Mesothelial cell of epicardium (in vitro differentiated cells): ENCODE data around the gene NPM1. TPM values are rescaled to one million over a fixed set of nuclear protein-coding genes. Genes with fewer than 3 reads are reported as not detected.
A peak's percentile ranks its signal among the peaks of the same experiment; 100 is the strongest.

Experiments
- DNase-seq, 2 experiments: peaks; one replicate each; pipeline ENCODE4 v3.0.0; 2021; ENCODE audit warnings: low spot score in 2 of 2; ENCODE audit not compliant: unreplicated experiment in 2 of 2
- H3K27ac Mint-ChIP-seq: 2 replicates; pipeline ENCODE4 v1.8.0; 2021; ENCODE audit warnings: mixed read lengths
- H3K27me3 Mint-ChIP-seq: 2 replicates; pipeline ENCODE4 v1.8.0; 2021; ENCODE audit warnings: low read depth, mixed read lengths
- H3K36me3 Mint-ChIP-seq: 2 replicates; pipeline ENCODE4 v1.8.0; 2021; ENCODE audit warnings: mixed read lengths
- H3K4me1 Mint-ChIP-seq: 2 replicates; pipeline ENCODE4 v1.8.0; 2021; ENCODE audit warnings: mixed read lengths
- H3K4me3 Mint-ChIP-seq: 2 replicates; pipeline ENCODE4 v1.8.0; 2021; ENCODE audit warnings: mild to moderate bottlenecking, moderate library complexity, mixed read lengths
- H3K9me3 Mint-ChIP-seq: 2 replicates; pipeline ENCODE4 v1.8.0; 2021; ENCODE audit warnings: mixed read lengths
- total RNA-seq: library from RNA; stranded (reverse); gene quantifications from 3 replicates; pipeline ENCODE4 v1.2.1, GENCODE V29; 2021
- TF ChIP-seq, protein P1 (sequence below): fragments of 200-600 bp; sonication (generic); IDR thresholded peaks from one replicate; pipeline ENCODE4 v1.5.0; 2021; ENCODE audit warnings: antibody characterized with exemption; ENCODE audit not compliant: unreplicated experiment

The NPM1 gene
- total RNA-seq, 1 donor from 2014 or later, result 1,674 TPM

DNA sequence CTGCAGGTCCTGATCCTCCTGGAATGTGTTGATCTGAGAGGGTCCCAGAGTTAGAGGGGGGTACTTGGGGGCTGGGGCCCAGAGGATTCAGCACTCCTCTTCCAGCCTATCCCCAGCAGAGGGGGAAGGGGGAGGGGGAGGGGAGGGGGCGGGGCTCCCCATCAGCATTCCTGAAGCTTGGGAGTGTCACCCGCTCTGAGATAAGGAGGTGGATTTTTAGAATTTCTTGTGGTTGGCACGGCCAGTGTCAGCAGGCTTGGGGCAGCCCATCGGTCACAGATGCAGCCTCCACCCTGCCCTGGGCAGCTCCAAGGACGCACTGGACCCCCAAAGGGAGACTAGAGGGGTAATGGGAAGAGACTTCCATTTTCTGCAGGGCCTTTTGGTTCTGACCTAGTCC, 37.1 kb downstream of the NPM1 start:
- H3K4me3 Mint-ChIP-seq, result no peak overlapping the region
- H3K36me3 Mint-ChIP-seq, result no peaks in the 10 kb centered on the region
- no peaks in the 10 kb centered on the region for H3K9me3 Mint-ChIP-seq
- TF ChIP-seq, protein P1, sequence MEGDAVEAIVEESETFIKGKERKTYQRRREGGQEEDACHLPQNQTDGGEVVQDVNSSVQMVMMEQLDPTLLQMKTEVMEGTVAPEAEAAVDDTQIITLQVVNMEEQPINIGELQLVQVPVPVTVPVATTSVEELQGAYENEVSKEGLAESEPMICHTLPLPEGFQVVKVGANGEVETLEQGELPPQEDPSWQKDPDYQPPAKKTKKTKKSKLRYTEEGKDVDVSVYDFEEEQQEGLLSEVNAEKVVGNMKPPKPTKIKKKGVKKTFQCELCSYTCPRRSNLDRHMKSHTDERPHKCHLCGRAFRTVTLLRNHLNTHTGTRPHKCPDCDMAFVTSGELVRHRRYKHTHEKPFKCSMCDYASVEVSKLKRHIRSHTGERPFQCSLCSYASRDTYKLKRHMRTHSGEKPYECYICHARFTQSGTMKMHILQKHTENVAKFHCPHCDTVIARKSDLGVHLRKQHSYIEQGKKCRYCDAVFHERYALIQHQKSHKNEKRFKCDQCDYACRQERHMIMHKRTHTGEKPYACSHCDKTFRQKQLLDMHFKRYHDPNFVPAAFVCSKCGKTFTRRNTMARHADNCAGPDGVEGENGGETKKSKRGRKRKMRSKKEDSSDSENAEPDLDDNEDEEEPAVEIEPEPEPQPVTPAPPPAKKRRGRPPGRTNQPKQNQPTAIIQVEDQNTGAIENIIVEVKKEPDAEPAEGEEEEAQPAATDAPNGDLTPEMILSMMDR, result no peak
- peaks cover 48% of the 10 kb centered on the region for H3K4me1 Mint-ChIP-seq
- H3K27ac Mint-ChIP-seq, result peak overlapping the region; percentile 89
- H3K27me3 Mint-ChIP-seq, result peaks cover 27% of the 10 kb centered on the region
- DNase-seq, result no peak

DNA sequence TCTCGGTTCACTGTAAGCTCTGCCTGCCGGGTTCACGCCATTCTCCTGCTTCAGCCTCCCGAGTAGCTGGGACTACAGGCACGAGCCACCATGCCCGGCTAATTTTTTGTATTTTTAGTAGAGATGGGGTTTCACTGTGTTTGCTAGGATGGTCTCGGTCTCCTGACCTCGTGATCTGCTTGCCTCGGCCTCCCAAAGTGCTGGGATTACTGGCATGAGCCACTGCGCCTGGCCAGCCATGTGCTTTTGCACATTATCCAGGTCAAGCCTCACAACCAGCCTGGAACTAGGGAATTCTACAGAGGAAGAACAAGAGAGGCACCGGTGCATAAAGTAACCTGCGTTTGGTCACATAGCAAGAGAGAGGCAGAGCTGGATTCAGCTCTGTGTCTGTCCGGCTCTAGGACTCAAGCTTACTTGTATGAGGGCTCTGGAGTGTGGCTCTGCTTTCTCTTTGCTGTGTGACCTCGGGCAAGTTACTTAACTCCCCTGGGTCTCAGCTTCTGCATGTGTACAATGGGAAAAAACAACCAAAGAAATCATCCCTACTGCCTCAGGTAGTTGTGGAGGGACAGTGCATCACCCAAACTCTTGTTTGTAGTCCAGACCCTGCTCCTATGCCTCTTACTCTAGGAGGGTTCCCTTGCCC, 38.1 kb downstream of the NPM1 start:
- Mint-ChIP-seq H3K4me3 (no peak overlapping the region), H3K36me3 (no peaks in the 10 kb centered on the region), H3K4me1 (peaks cover 45% of the 10 kb centered on the region), H3K27ac (peak overlapping the region; percentile 61), H3K9me3 (no peaks in the 10 kb centered on the region), H3K27me3 (peaks cover 24% of the 10 kb centered on the region)
- TF ChIP-seq, protein P1, result no peak
- no peak for DNase-seq

DNA sequence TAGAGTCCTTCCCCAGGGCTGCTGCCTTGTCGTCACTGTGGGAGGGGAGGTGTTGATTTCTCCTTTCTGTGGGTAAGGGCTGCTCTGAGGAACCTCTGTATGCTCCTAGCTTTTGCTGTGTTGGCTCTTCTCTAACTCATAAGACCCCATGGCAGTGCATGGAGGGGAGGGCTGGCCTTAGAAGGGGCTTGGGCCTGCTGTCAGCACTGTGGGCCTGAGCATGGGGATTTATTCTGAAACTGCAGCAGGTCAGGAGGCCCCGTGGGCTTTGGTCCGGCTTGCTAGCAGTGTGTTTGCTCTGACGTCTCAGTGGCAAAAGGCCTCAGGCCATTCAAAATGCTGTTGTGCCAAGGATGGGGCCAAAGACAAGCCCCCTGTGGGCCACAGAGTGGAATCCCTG, 38.6 kb downstream of the NPM1 start:
- no peaks in the 10 kb centered on the region for H3K9me3 Mint-ChIP-seq
- no peaks in the 10 kb centered on the region for H3K36me3 Mint-ChIP-seq
- H3K27me3 Mint-ChIP-seq, result peaks cover 19% of the 10 kb centered on the region
- H3K4me1 Mint-ChIP-seq, result peaks cover 39% of the 10 kb centered on the region
- no peak overlapping the region for H3K4me3 Mint-ChIP-seq
- TF ChIP-seq, protein P1, result no peak
- DNase-seq, result no peak
- no peak overlapping the region for H3K27ac Mint-ChIP-seq

DNA sequence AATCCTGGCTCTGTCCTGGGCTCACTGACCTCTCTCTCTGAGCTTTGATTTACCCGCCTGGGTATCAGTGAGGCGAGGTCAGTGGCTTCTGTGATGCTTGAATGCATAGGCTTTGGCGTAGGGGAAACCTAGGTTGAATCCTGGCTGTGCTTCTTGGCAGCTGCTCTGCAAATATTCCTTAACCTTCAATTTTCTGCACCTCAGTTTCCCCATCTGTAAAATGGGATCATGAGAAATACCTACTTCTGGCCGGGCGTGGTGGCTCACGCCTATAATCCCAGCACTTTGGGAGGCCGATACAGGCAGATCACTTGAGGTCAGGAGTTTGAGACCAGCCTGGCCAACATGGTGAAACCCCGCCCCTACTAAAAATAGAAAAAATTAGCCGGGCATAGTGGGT, 39.0 kb downstream of the NPM1 start:
- DNase-seq, result no peak
- Mint-ChIP-seq H3K36me3 (no peaks in the 10 kb centered on the region), H3K27ac (no peak overlapping the region), H3K4me1 (peaks cover 35% of the 10 kb centered on the region), H3K9me3 (no peaks in the 10 kb centered on the region), H3K4me3 (no peak overlapping the region), H3K27me3 (peaks cover 15% of the 10 kb centered on the region)
- TF ChIP-seq, protein P1, result no peak

DNA sequence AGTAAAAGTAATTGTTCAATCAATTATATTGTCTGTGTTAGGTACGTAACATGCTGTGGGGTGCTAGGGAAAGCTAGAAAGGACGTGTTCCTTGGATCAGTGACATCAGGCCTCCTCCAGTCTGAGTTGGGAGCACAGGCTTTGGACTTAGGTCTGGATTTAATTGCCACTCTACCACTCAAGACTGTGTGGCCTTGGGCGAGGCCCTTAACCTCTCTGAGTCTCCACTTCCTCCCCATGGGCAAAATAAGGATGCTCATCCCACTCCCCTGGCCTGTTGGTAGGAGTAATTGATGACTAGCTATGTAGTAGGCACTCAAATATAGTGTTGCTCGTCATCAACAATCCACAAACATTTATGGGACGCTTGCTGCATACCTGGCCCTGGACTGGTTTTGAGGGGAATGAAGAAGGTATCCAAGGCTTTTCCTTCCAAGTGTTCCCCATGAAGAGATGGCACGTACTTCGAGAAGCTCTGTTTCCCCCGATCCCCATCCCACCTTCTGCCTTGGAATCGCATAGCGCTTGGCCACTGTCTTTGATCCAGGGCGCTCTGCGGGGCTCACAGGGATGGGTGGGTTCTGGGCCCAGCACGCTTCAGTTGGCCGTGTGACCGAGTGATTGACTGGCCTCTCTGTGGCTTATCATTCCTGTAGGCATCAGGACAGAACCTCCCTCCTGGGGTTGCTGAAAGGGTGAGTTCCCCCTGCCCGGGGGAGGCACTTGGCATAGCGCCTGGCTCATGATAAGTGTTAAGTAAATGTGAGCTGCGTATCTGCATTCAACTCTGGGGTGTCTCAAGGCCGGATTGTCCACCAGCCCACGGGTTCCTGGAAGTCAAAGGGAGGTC, 39.9 kb downstream of the NPM1 start:
- H3K9me3 Mint-ChIP-seq, result no peaks in the 10 kb centered on the region
- H3K36me3 Mint-ChIP-seq, result no peaks in the 10 kb centered on the region
- no peak for DNase-seq
- no peak overlapping the region for H3K4me3 Mint-ChIP-seq
- TF ChIP-seq, protein P1, result no peak
- H3K27ac Mint-ChIP-seq, result no peak overlapping the region
- H3K4me1 Mint-ChIP-seq, result peaks cover 31% of the 10 kb centered on the region
- H3K27me3 Mint-ChIP-seq, result peaks cover 6% of the 10 kb centered on the region
